HG02938 (cell line): ENCODE results near the gene SLC4A1AP.
A peak's percentile ranks its signal among the peaks of the same experiment; 100 is the strongest.
"Not testable (repeated sequence)": the region's sequence is repeated elsewhere in the genome, so short reads cannot be mapped to it uniquely, and the experiment has no call there.

ENCODE experiments used
- ATAC-seq: cut with Tn5 transposase; IDR thresholded peaks from one replicate; pipeline ENCODE4 v1.9.1; 2021; ENCODE audit warnings: mild to moderate bottlenecking, moderate library complexity; ENCODE audit not compliant: unreplicated experiment

Gene SLC4A1AP

GRCh38 chr2:27647737-27648136 lies 16.0 kb upstream of the SLC4A1AP start:
- ATAC-seq = no peak

- ATAC-seq = no peak
These were observed 12.6 kb upstream of the SLC4A1AP start for GRCh38 chr2:27651056-27651455.

GRCh38 chr2:27652341-27652740 lies 11.3 kb upstream of the SLC4A1AP start:
- no peak for ATAC-seq

- ATAC-seq = no peak
These were observed 10.9 kb upstream of the SLC4A1AP start for GRCh38 chr2:27652790-27653189.

- ATAC-seq = no peak
These were observed 10.3 kb upstream of the SLC4A1AP start for GRCh38 chr2:27653397-27653796.

- no peak for ATAC-seq
These were observed 8.3 kb upstream of the SLC4A1AP start for GRCh38 chr2:27655155-27655951.

- no peak for ATAC-seq
These were observed 2.3 kb upstream of the SLC4A1AP start for GRCh38 chr2:27661371-27661770.

- no peak for ATAC-seq
These were observed 475 bp downstream of the SLC4A1AP start for GRCh38 chr2:27664154-27664574.

- no peak for ATAC-seq
These were observed 1.1 kb downstream of the SLC4A1AP start for GRCh38 chr2:27664622-27665363.

GRCh38 chr2:27667446-27667845 lies 3.8 kb downstream of the SLC4A1AP start:
- ATAC-seq = no peak

GRCh38 chr2:27671235-27671634 lies 7.5 kb downstream of the SLC4A1AP start:
- ATAC-seq = no peak

- no peak for ATAC-seq
These were observed 9.2 kb downstream of the SLC4A1AP start for GRCh38 chr2:27672723-27673486.

GRCh38 chr2:27680571-27680970 lies 16.9 kb downstream of the SLC4A1AP start:
- ATAC-seq = no peak

- ATAC-seq = no peak
These were observed 18.2 kb downstream of the SLC4A1AP start for GRCh38 chr2:27681841-27682240.

- ATAC-seq = not testable (repeated sequence)
These were observed 18.7 kb downstream of the SLC4A1AP start for GRCh38 chr2:27682334-27682771.

- peak; percentile 93 for ATAC-seq
These were observed 19.8 kb downstream of the SLC4A1AP start for GRCh38 chr2:27683390-27684071.

GRCh38 chr2:27685006-27685405 lies 21.3 kb downstream of the SLC4A1AP start:
- not testable (repeated sequence) for ATAC-seq

- no peak for ATAC-seq
These were observed 21.9 kb downstream of the SLC4A1AP start for GRCh38 chr2:27685577-27685976.

- no peak for ATAC-seq
These were observed 23.5 kb downstream of the SLC4A1AP start for GRCh38 chr2:27687232-27687631.

- ATAC-seq = no peak
These were observed 25.7 kb downstream of the SLC4A1AP start for GRCh38 chr2:27689424-27689823.

GRCh38 chr2:27690052-27690451 lies 26.4 kb downstream of the SLC4A1AP start:
- no peak for ATAC-seq
